ENCODE data around the gene LCNL1.

Gene LCNL1

DNA sequence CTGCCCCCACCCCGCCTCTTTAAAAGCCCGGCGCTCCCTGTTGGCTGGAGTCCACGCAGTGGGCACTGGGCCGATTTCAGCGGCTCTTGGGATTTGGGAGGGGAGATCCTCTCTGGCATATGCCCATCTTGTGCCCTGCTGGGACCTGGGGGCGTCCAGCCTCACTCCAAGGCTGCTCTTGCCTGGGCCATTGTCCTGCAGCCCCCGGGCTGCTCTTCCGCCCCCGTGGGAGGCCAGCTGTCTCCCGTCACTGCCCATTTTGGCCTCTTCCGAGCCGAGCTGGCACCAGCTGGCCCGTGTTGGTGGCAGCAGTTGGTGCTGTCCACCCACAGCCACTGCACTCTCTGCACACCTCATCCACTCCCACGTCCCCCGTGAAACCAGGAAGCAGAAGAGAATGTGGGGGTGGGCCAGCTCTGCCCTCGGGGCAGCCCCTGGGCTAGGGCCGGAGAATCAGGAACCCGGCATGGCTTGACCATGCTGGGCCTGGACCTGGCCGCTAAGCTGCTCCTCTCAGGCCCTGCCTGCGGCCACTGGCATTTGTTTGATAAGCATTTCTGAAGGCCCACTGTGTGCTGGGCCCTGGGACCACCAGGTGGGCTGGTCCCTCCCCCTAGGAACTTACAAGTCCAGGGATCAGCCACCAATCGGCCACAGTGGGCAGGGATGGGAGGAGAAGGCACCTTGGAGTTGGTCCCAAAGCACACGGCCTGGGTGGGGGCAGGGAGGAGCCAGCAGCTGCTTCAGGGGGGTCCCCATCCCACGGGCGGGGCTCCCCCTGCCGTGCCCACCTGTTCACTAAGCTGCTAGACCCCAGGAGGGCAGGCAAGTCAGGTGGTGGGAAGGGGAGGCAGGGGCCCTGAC, 35.5 kb upstream of the LCNL1 start:
- DNase-seq (ENCODE audit: low read depth in 2 of 2), result no peak

GRCh38 chr9:136947955-136948510, 34.8 kb upstream of the LCNL1 start:
- no peak for DNase-seq (ENCODE audit: low read depth in 2 of 2)

GRCh38 chr9:136949239-136949816, 33.5 kb upstream of the LCNL1 start:
- no peak for DNase-seq (ENCODE audit: low read depth in 2 of 2)

GRCh38 chr9:136949817-136950655, 32.8 kb upstream of the LCNL1 start:
- peak; percentile 92 to 95 for DNase-seq (ENCODE audit: low read depth in 2 of 2)

DNA sequence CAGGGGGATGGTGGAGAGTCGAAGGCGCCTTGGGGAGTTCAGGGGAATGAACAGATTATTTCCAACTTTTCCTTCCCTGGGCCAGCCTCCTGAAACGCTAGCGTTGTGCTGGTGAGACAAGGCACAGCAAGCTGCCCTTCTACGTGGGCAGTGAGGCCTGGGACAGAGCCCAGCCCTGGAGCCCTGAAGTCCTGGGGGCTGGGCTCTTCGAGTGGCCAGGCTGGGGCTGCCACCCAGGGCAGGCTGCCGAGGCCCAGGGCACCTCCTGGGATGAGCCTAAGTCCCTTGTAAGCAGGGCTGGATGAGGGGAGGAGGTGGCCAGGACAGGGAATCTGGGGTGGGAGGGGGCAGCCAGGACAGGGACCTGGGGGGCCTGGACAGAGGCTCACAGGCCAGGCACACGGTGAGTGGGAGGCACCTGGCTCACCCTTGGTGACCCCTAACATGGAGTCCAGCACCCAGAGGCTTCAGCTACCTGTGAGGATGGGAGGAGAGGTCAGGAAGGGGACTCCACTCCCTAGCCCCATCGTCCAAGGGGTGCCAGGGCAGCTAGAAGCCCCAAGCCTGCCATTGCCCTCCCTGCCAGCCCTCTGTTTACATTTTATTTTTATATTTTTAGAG, 32.0 kb upstream of the LCNL1 start:
- no peak for DNase-seq (ENCODE audit: low read depth in 2 of 2)

- no peak for DNase-seq (ENCODE audit: low read depth in 2 of 2)
Observed at GRCh38 chr9:136951541-136952320, 31.1 kb upstream of the LCNL1 start, which contains the start of gene LCN12. Gene LCN12, plus strand, starts transcription at chr9:136952273. Its CDS starts 55 bp downstream, at chr9:136952328.

DNA sequence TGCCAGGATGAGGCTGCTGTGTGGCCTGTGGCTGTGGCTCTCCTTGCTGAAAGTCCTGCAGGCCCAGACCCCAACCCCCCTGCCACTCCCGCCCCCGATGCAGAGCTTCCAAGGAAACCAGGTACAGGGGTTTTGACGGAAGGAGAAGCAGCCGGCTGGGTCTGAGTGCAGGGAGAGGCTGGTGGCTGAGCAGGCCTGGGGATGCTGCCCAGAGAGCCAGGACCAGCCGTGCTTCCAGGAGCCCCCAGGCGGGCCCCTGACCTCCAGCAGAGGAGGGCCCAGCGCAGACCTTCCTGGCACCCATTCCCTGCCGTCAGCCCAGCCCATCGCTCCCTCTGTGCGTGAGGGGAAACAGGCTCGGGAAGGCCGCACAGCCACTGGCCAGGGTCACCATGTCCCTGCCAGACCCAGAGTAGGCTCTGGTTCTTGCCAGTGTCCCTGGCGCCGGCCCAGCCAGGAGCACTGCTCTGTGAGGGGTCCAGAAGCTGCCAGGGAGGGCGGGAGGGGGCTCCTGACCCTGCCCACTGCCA, 30.4 kb upstream of the LCNL1 start:
- no peak for DNase-seq (ENCODE audit: low read depth in 2 of 2)

- DNase-seq (ENCODE audit: low read depth in 2 of 2), result no peak
Observed at GRCh38 chr9:136952876-136953770, 29.7 kb upstream of the LCNL1 start.

GRCh38 chr9:136953771-136954269, 29.0 kb upstream of the LCNL1 start:
- no peak for DNase-seq (ENCODE audit: low read depth in 2 of 2)

- DNase-seq (ENCODE audit: low read depth in 2 of 2), result no peak
Observed at GRCh38 chr9:136954270-136955083, 28.3 kb upstream of the LCNL1 start.

GRCh38 chr9:136955202-136955942, 27.4 kb upstream of the LCNL1 start:
- no peak for DNase-seq (ENCODE audit: low read depth in 2 of 2)

DNA sequence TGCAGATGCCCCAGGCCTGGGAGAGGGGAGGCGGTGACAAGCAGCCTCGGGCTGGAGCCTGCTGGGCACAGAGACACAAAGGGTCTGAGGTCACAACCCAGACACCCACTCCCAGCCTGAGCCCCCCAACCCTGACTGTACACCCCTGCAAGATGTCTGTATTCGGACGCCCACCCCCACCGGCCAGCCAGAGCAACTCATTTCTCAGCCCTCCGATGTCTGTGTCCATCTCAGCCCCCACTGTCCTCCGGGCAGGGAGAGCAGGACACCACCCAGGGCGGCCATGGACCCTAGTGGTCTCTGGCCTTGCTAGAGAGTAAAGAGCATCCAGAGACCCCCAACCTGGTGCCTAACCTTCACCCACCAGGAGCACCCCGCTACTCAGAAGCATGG, 26.9 kb upstream of the LCNL1 start:
- no peak for DNase-seq (ENCODE audit: low read depth in 2 of 2)

DNA sequence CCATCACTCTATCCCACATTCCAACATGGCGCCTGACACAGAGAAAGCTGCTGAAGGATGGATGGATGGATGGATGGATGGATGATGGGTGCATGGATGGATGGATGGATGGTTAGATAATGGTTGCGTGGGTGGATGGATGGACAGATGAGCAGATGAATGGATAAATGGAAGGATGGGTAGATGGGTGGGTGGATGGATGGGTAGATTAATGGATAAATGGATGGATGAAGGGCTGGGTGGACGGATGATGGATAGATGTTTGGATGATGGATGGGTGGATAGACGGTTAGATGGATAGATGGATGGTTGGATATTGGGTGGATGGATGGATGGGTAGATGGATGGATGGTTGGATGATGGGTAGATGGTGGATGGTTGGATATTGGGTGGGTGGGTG, 26.2 kb upstream of the LCNL1 start:
- no peak for DNase-seq (ENCODE audit: low read depth in 2 of 2)

DNA sequence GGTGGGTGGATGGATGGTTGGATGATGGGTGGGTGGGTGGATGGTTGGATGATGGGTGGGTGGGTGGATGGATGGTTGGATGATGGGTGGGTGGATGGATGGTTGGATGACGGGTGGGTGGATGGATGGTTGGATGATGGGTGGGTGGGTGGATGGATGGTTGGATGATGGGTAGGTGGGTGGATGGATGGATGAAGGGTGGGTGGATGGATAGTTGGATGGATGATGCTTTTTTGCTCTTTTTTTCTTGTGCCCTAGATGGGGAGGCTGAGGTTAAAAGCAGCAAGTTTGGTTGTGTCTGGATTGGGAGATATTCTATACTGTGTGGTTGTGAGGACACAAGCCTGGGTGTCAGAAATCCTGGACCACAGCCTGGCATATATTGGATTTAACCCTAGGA, 25.3 kb upstream of the LCNL1 start:
- DNase-seq (ENCODE audit: low read depth in 2 of 2), result no peak

- no peak for DNase-seq (ENCODE audit: low read depth in 2 of 2)
Observed at GRCh38 chr9:136957901-136958300, 24.9 kb upstream of the LCNL1 start.

DNA sequence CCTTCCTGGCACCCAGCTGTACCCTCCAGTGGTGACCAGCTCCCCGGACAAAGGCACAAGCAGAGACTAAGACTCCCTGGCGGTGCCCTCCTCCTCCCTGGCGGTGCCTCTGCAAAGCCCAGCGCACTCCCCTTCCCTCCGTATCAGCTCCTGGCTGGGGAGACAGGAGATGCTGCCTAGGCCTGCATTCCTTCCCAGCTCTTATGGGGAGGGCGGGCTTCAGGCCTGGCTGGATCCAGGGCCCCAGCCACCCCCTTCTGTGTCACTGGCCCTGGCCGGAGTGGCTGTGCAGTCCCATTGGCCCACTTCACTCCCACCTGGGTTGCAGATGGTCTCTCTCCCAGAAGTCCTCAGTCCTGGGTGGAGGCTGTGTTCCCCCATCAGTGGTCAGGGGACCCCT, 24.3 kb upstream of the LCNL1 start:
- DNase-seq (ENCODE audit: low read depth in 2 of 2), result no peak

GRCh38 chr9:136958898-136959850, 23.6 kb upstream of the LCNL1 start:
- no peak for DNase-seq (ENCODE audit: low read depth in 2 of 2)

Measured in stimulated activated CD8-positive, alpha-beta memory T cell treated with anti-CD3 and anti-CD28 coated beads, Interleukin-2, amount 100 ng/mL, for 1 hour (primary cell).